ACC112 (cell line): ENCODE measurements around the gene BCAR3.

Experiments used
- H2AFZ ChIP-seq: fragments of 200-600 bp; sonication (generic); one replicate; pipeline ENCODE4 v1.6.0; 2017; ENCODE audit warnings: antibody characterized with exemption, low read length; ENCODE audit not compliant: unreplicated experiment
- H3K27ac ChIP-seq: fragments of 200-600 bp; sonication (generic); 2 replicates; pipeline ENCODE4 v1.5.1; 2014; ENCODE audit warnings: low read depth, mild to moderate bottlenecking, antibody characterized with exemption, low read length, moderate library complexity
- H3K27me3 ChIP-seq: fragments of 200-600 bp; sonication (generic); 2 replicates; pipeline ENCODE4 v1.6.1; 2014; ENCODE audit warnings: mild to moderate bottlenecking, antibody characterized with exemption, low read length, moderate library complexity, mixed read lengths; ENCODE audit not compliant: insufficient read depth
- H3K36me3 ChIP-seq: fragments of 200-600 bp; sonication (generic); 2 replicates; pipeline ENCODE4 v1.6.1; 2016; ENCODE audit warnings: mild to moderate bottlenecking, antibody characterized with exemption, low read length, moderate library complexity, mixed read lengths; ENCODE audit not compliant: insufficient read depth
- H3K4me1 ChIP-seq: fragments of 200-600 bp; sonication (generic); one replicate; pipeline ENCODE4 v1.6.1; 2016; ENCODE audit warnings: low read length, mixed read lengths; ENCODE audit not compliant: insufficient read depth, unreplicated experiment, control insufficient read depth
- H3K4me3 ChIP-seq: fragments of 200-600 bp; sonication (generic); 2 replicates; pipeline ENCODE4 v1.5.1; 2014; ENCODE audit warnings: mild to moderate bottlenecking, low read depth, low read length
- H3K79me2 ChIP-seq: fragments of 200-600 bp; sonication (generic); one replicate; pipeline ENCODE4 v1.6.0; 2016; ENCODE audit warnings: low read length; ENCODE audit not compliant: control insufficient read depth, unreplicated experiment, insufficient read depth

BCAR3 gene

GRCh38 chr1:93695411-93696005 is 13.9 kb upstream of the BCAR3 start:
- no peaks in the 10 kb centered on the region for H3K27me3 ChIP-seq
- H3K36me3 ChIP-seq: no peaks in the 10 kb centered on the region
- H3K79me2 ChIP-seq: no peaks in the 10 kb centered on the region
- H3K4me3 ChIP-seq: no peak overlapping the region
- H3K4me1 ChIP-seq: peaks cover 44% of the 10 kb centered on the region
- no peak overlapping the region for H3K27ac ChIP-seq
- no peak overlapping the region for H2AFZ ChIP-seq

- no peaks in the 10 kb centered on the region for H3K27me3 ChIP-seq
- H3K27ac ChIP-seq: peak overlapping the region; percentile 94; the same call in 1 of the 2 replicates
- no peak overlapping the region for H3K4me3 ChIP-seq
- H3K4me1 ChIP-seq: peaks cover 44% of the 10 kb centered on the region
- no peak overlapping the region for H2AFZ ChIP-seq
- no peaks in the 10 kb centered on the region for H3K36me3 ChIP-seq
- no peaks in the 10 kb centered on the region for H3K79me2 ChIP-seq
Observed at GRCh38 chr1:93694819-93695218, 13.2 kb upstream of the BCAR3 start.

GRCh38 chr1:93694039-93694438 is 12.4 kb upstream of the BCAR3 start:
- no peak overlapping the region for H2AFZ ChIP-seq
- H3K4me1 ChIP-seq: peaks cover 44% of the 10 kb centered on the region
- H3K79me2 ChIP-seq: no peaks in the 10 kb centered on the region
- peak overlapping the region; percentile 8; the same call in 1 of the 2 replicates for H3K4me3 ChIP-seq
- H3K27me3 ChIP-seq: no peaks in the 10 kb centered on the region
- no peaks in the 10 kb centered on the region for H3K36me3 ChIP-seq
- peak overlapping the region; percentile 94 for H3K27ac ChIP-seq

DNA sequence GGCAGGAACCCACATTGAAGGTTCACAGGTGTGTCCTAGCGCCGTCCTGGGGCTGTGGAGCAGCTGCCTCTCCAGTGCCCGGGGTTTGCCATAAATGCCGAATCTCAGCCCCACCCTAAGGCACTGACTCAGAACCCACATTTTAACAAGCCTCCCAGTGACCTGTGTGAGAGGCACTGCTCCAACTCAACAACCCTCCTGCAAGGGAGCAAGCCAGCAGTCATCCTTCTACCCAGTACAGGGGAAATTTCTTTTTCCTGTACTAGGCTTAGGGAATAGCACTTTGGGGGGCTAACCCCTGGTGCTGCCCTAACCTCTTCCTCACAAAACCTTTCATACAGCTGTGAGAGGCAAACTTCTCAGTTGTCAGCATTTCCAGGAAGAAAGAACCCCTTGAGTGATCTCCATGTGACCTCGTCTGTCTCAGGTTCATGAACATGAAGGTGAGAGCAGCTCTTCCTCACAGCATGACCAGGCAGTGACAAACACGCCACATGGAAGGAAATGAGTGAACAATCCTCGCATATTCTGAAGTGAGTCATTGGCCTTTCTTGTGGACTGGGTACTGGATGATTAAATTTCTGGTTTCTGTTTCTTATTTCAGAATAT is 11.4 kb upstream of the BCAR3 start:
- Histone ChIP-seq H2AFZ (peak overlapping the region; percentile 33), H3K79me2 (no peaks in the 10 kb centered on the region), H3K36me3 (no peaks in the 10 kb centered on the region), H3K4me1 (peaks cover 44% of the 10 kb centered on the region), H3K27me3 (no peaks in the 10 kb centered on the region), H3K27ac (peak overlapping the region; percentile 94), H3K4me3 (peak overlapping the region; percentile 45; the same call in 1 of the 2 replicates)

DNA sequence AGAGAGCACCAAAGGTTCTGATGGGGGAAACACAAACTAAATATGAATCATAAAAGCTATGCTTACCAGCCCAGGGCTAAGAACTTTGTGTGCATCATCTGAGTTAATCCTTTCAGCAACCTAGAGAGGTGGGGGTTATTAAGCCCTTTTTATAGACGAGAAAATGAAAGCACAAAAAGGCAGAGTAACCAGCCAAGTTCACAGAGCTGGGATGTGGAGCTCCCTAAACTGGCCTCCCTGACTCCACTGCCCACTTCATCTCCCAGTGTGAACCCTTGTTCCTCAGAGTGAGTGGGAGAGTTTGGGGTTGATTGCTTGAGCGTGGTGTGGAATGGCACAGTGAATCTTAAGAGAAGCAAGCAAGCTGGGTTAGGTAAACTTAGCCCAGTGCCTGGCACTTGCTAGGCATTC is 10.8 kb upstream of the BCAR3 start:
- H3K36me3 ChIP-seq: no peaks in the 10 kb centered on the region
- H3K79me2 ChIP-seq: no peaks in the 10 kb centered on the region
- H3K4me1 ChIP-seq: peaks cover 44% of the 10 kb centered on the region
- H3K27ac ChIP-seq: peak overlapping the region; percentile 94
- peak overlapping the region; percentile 45; the same call in 1 of the 2 replicates for H3K4me3 ChIP-seq
- H3K27me3 ChIP-seq: no peaks in the 10 kb centered on the region
- peak overlapping the region; percentile 33 for H2AFZ ChIP-seq

DNA sequence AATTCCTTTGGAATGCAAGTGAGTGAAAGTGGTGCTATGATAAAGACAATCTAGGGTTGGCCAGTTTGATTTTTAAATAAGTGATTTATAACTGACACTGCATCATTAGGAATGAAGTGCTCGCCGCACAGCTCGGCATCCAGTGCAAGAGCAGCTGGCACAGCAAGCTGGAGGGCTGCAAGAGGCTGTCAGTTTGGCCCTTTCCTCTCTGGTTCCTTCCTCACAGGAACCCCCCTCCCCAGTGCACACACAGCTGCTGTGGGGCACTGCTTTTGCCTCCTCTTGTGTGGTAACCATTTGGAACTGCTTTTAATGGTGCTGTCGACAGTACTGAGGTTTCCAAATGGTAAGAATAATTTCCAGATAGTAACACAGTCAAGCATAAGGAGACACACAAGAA is 10.4 kb upstream of the BCAR3 start:
- H2AFZ ChIP-seq: no peak overlapping the region
- no peaks in the 10 kb centered on the region for H3K36me3 ChIP-seq
- H3K27ac ChIP-seq: peak overlapping the region; percentile 94
- peaks cover 44% of the 10 kb centered on the region for H3K4me1 ChIP-seq
- H3K79me2 ChIP-seq: no peaks in the 10 kb centered on the region
- H3K27me3 ChIP-seq: no peaks in the 10 kb centered on the region
- H3K4me3 ChIP-seq: no peak overlapping the region

- no peaks in the 10 kb centered on the region for H3K36me3 ChIP-seq
- no peaks in the 10 kb centered on the region for H3K79me2 ChIP-seq
- H3K4me1 ChIP-seq: peaks cover 44% of the 10 kb centered on the region
- peak overlapping the region; percentile 94; the same call in 1 of the 2 replicates for H3K27ac ChIP-seq
- no peak overlapping the region for H2AFZ ChIP-seq
- no peaks in the 10 kb centered on the region for H3K27me3 ChIP-seq
- no peak overlapping the region for H3K4me3 ChIP-seq
Observed at GRCh38 chr1:93690921-93691789, 9.5 kb upstream of the BCAR3 start.

DNA sequence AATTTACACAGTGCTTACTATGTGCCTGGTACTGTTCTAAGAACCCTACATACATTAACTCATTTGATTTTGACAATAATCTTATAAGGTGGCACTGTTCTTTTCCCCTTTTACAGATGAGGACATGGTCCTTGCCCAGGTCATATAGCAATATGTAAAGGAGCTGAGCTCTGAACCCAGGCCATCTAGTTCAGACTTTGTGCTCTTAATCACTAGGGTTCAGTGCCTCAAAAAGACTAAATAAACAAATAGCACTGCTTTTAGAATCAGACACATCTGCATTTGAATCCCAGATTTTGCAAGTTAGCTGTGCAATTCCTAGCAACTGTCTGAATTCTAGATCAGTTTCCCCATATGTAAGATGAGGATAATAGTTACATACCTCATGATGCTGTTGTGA is 8.7 kb upstream of the BCAR3 start:
- no peak overlapping the region for H3K27ac ChIP-seq
- H3K27me3 ChIP-seq: no peaks in the 10 kb centered on the region
- no peak overlapping the region for H3K4me3 ChIP-seq
- H2AFZ ChIP-seq: no peak overlapping the region
- no peaks in the 10 kb centered on the region for H3K79me2 ChIP-seq
- H3K36me3 ChIP-seq: no peaks in the 10 kb centered on the region
- peaks cover 40% of the 10 kb centered on the region for H3K4me1 ChIP-seq

GRCh38 chr1:93689521-93690223 is 8.0 kb upstream of the BCAR3 start:
- H3K79me2 ChIP-seq: no peaks in the 10 kb centered on the region
- H3K27ac ChIP-seq: no peak overlapping the region
- no peak overlapping the region for H3K4me3 ChIP-seq
- H3K36me3 ChIP-seq: no peaks in the 10 kb centered on the region
- no peak overlapping the region for H2AFZ ChIP-seq
- H3K4me1 ChIP-seq: peaks cover 35% of the 10 kb centered on the region
- no peaks in the 10 kb centered on the region for H3K27me3 ChIP-seq

DNA sequence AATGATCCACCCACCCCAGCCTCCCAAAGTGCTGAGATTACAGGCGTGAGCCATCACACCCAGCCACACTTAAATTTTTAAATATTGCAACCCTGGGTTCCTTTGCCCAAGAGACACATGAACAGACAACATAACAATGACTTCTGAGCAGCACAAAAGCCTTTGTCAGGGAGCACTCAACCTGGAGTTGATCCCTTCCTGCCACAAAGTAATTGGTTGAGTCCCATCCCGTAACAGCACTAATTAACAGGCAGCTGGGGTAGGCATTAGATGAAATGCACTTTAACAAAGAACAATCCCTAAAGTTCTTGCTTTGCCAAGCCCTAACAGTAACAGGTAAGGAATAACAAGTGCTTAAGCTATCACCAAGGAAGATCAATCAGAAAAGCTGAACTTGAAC is 5.9 kb upstream of the BCAR3 start:
- Histone ChIP-seq H3K27ac (no peak overlapping the region), H3K4me1 (peaks cover 15% of the 10 kb centered on the region), H3K27me3 (no peaks in the 10 kb centered on the region), H3K4me3 (no peak overlapping the region), H2AFZ (no peak overlapping the region), H3K79me2 (peaks cover 6% of the 10 kb centered on the region), H3K36me3 (no peaks in the 10 kb centered on the region)
